Hepatocyte (in vitro differentiated cells): ENCODE measurements around the gene SARS2.

ENCODE experiments used
- CTCF ChIP-seq: fragments of 200-600 bp; sonication (generic); IDR thresholded peaks from 2 replicates; pipeline ENCODE4 v1.5.1; 2016; ENCODE audit warnings: antibody characterized with exemption, mild to moderate bottlenecking; ENCODE audit not compliant: poor library complexity
- EZH2 ChIP-seq: fragments of 200-600 bp; sonication (generic); IDR thresholded peaks from 2 replicates; pipeline ENCODE4 v1.6.1; 2016; ENCODE audit warnings: antibody characterized with exemption, mild to moderate bottlenecking, borderline replicate concordance

DNA sequence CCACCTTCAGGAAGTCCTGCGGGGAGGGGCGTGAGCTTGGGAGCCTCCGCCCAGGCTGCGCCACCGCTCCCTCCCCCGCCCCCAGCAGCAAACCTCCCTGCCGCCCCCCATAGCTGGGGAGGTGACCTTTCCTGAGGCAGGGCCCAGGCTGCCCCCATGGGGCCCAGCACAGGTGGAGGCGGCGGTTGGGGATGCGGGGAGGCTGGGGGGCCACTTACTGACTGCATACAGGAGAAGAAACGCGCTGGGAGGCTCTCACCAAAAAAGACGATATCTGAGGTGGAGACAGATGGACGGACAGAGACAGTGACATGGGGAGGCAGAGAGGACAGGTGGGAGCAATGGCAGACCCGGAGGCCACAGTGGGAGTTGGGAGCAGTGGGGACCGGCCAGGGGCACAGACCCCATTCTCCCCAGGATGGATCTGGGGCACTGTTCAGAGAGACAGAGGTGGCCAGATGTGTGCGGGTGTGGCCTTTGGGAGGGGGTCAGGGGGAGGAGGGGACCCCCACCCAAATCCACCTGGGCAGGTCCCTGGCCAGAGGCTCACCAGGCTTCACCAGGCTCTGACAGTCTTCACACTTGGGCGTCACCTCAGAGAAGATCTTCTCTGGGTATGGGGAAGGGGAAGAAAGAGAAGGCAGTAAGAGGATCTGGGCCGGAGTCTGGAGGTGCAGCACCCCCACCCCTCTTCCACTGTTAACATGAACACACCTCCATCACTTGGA is 49.5 kb downstream of the SARS2 start:
- TF ChIP-seq CTCF, result no peak
- TF ChIP-seq EZH2, result no peak
